H9 (cell line): Measurements from ENCODE around the gene FLT3. TPM values are rescaled to one million over a fixed set of nuclear protein-coding genes. Genes with fewer than 3 reads are reported as not detected.

ENCODE experiments used
- DNase-seq: peaks from one replicate; pipeline ENCODE4 v3.0.0-alpha.2; 2017
- H2AFZ ChIP-seq: one replicate; pipeline ENCODE4 v1.6.1; 2013; ENCODE audit warnings: mild to moderate bottlenecking, low read length, control low read depth, moderate library complexity
- H2AK5ac ChIP-seq: 2 replicates; pipeline ENCODE4 v1.6.1; 2013; ENCODE audit warnings: low read length, control low read depth, mixed read lengths; ENCODE audit not compliant: insufficient read length
- H2BK120ac ChIP-seq: one replicate; pipeline ENCODE4 v1.6.1; 2013; ENCODE audit warnings: low read depth, mild to moderate bottlenecking, low read length, control low read depth, inconsistent platforms; ENCODE audit not compliant: poor library complexity, severe bottlenecking
- H2BK12ac ChIP-seq: 2 replicates; pipeline ENCODE4 v1.6.1; 2013; ENCODE audit warnings: low read length, control low read depth, mixed read lengths, low read depth; ENCODE audit not compliant: insufficient read length
- H2BK15ac ChIP-seq: 2 replicates; pipeline ENCODE4 v1.6.1; 2013; ENCODE audit warnings: low read depth, low read length, control low read depth
- H2BK20ac ChIP-seq: one replicate; pipeline ENCODE4 v1.6.1; 2013; ENCODE audit warnings: low read depth, mild to moderate bottlenecking, low read length, control low read depth, inconsistent platforms; ENCODE audit not compliant: poor library complexity, severe bottlenecking
- H2BK5ac ChIP-seq: 2 replicates; pipeline ENCODE4 v1.6.1; 2013; ENCODE audit warnings: low read length, control low read depth, mixed read lengths; ENCODE audit not compliant: insufficient read length
- H3K14ac ChIP-seq: 2 replicates; pipeline ENCODE4 v1.6.1; 2013; ENCODE audit warnings: low read length, control low read depth; ENCODE audit not compliant: insufficient read depth
- H3K18ac ChIP-seq: 2 replicates; pipeline ENCODE4 v1.6.1; 2013; ENCODE audit warnings: low read depth, mild to moderate bottlenecking, mixed read lengths, low read length, control low read depth; ENCODE audit not compliant: insufficient read length
- H3K23ac ChIP-seq: 2 replicates; pipeline ENCODE4 v1.6.1; 2013; ENCODE audit warnings: low read length, control low read depth, mixed read lengths, low read depth; ENCODE audit not compliant: insufficient read length
- H3K23me2 ChIP-seq: 2 replicates; pipeline ENCODE4 v1.6.1; 2013; ENCODE audit warnings: low read depth, mild to moderate bottlenecking, mixed read lengths, low read length, control low read depth; ENCODE audit not compliant: insufficient read length, poor library complexity, severe bottlenecking
- H3K27ac ChIP-seq: 2 replicates; pipeline ENCODE4 v1.5.1; 2013; ENCODE audit warnings: low read length, control low read depth, mixed read lengths, low read depth; ENCODE audit not compliant: insufficient read length
- H3K27me3 ChIP-seq: 2 replicates; pipeline ENCODE4 v1.6.1; 2013; ENCODE audit warnings: low read length, control low read depth, inconsistent platforms; ENCODE audit not compliant: insufficient read depth
- H3K4ac ChIP-seq: 2 replicates; pipeline ENCODE4 v1.6.1; 2013; ENCODE audit warnings: low read depth, mild to moderate bottlenecking, control low read depth, inconsistent platforms, low read length, moderate library complexity
- H3K4me1 ChIP-seq: 2 replicates; pipeline ENCODE4 v1.6.1; 2013; ENCODE audit warnings: low read length, control low read depth, inconsistent platforms; ENCODE audit not compliant: insufficient read depth
- H3K4me2 ChIP-seq: 2 replicates; pipeline ENCODE4 v1.6.1; 2013; ENCODE audit warnings: low read length, control low read depth, mixed read lengths; ENCODE audit not compliant: insufficient read length, insufficient read depth
- H3K56ac ChIP-seq: 2 replicates; pipeline ENCODE4 v1.6.1; 2013; ENCODE audit warnings: low read depth, mild to moderate bottlenecking, mixed read lengths, low read length, control low read depth; ENCODE audit not compliant: insufficient read length
- H3K79me1 ChIP-seq: 2 replicates; pipeline ENCODE4 v1.6.1; 2013; ENCODE audit warnings: low read depth, mild to moderate bottlenecking, moderate library complexity, low read length, control low read depth, inconsistent platforms; ENCODE audit not compliant: insufficient read depth, poor library complexity, severe bottlenecking
- H3K79me2 ChIP-seq: 2 replicates; pipeline ENCODE4 v1.6.1; 2013; ENCODE audit warnings: low read length, control low read depth, inconsistent platforms; ENCODE audit not compliant: insufficient read depth
- H3K9ac ChIP-seq: 2 replicates; pipeline ENCODE4 v1.6.1; 2013; ENCODE audit warnings: low read length, control low read depth, mixed read lengths; ENCODE audit not compliant: insufficient read length; ENCODE audit errors: extremely low read depth
- H3K9me3 ChIP-seq: one replicate; pipeline ENCODE4 v1.6.1; 2013; ENCODE audit warnings: low read depth, low read length, inconsistent platforms; ENCODE audit not compliant: control insufficient read depth
- H3T11ph ChIP-seq: one replicate; pipeline ENCODE4 v1.6.1; 2013; ENCODE audit warnings: mild to moderate bottlenecking, low read length, control low read depth, inconsistent platforms
- H4K20me1 ChIP-seq: one replicate; pipeline ENCODE4 v1.6.1; 2013; ENCODE audit not compliant: control insufficient read depth, insufficient read length, insufficient read depth
- H4K5ac ChIP-seq: 2 replicates; pipeline ENCODE4 v1.6.1; 2013; ENCODE audit warnings: low read depth, mild to moderate bottlenecking, mixed read lengths, low read length, control low read depth; ENCODE audit not compliant: insufficient read length
- H4K8ac ChIP-seq: replicated peaks from 2 replicates; pipeline ENCODE4 v1.6.1; 2013; ENCODE audit warnings: low read length, control low read depth, mixed read lengths, low read depth; ENCODE audit not compliant: insufficient read length
- H4K91ac ChIP-seq: 2 replicates; pipeline ENCODE4 v1.6.1; 2013; ENCODE audit warnings: low read depth, mild to moderate bottlenecking, moderate library complexity, mixed read lengths, low read length, control low read depth; ENCODE audit not compliant: insufficient read length
- H3K27ac Mint-ChIP-seq, 3 experiments: 2 replicates in 2 of 3; 3 replicates in 1 of 3; pipeline ENCODE4 v1.8.0; 2020 to 2021; ENCODE audit warnings: mixed read lengths in 3 of 3, mild to moderate bottlenecking in 1 of 3, moderate library complexity in 1 of 3
- H3K27me3 Mint-ChIP-seq: 2 replicates; pipeline ENCODE4 v1.8.0; 2021; ENCODE audit warnings: low read depth, mild to moderate bottlenecking, moderate library complexity, mixed read lengths
- H3K36me3 Mint-ChIP-seq, 3 experiments: 2 replicates in 2 of 3; 3 replicates in 1 of 3; pipeline ENCODE4 v1.8.0; 2020 to 2021; ENCODE audit warnings: low read depth in 3 of 3, mixed read lengths in 3 of 3; ENCODE audit not compliant: insufficient read depth in 1 of 3
- H3K4me1 Mint-ChIP-seq, 2 experiments: 2 replicates each; pipeline ENCODE4 v1.8.0; 2020; ENCODE audit warnings: mixed read lengths in 2 of 2
- H3K4me3 Mint-ChIP-seq, 2 experiments: 2 replicates in 1 of 2; 3 replicates in 1 of 2; pipeline ENCODE4 v1.8.0; 2020 to 2021; ENCODE audit warnings: mild to moderate bottlenecking in 2 of 2, mixed read lengths in 2 of 2, moderate library complexity in 1 of 2
- H3K9me3 Mint-ChIP-seq, 2 experiments: 2 replicates in 1 of 2; 3 replicates in 1 of 2; pipeline ENCODE4 v1.8.0; 2020; ENCODE audit warnings: mild to moderate bottlenecking in 2 of 2, mixed read lengths in 2 of 2, moderate library complexity in 1 of 2
- CTCF ChIP-seq: fragments of 200-600 bp; sonication (generic); conservative IDR thresholded peaks from 3 replicates; pipeline ENCODE4 v1.8.0; 2021; ENCODE audit warnings: antibody characterized with exemption, mild to moderate bottlenecking
- WGBS: extraction: QIAGEN DNeasy Blood & Tissue Kit; methylation state at CpG from one replicate; pipeline ENCODE4 v1.1.7; 2013; ENCODE audit warnings: missing lambda C conversion rate, low lambda C conversion rate, mixed read lengths; ENCODE audit not compliant: insufficient read length; ENCODE audit errors: extremely low coverage; 5-methylcytosine and 5-hydroxymethylcytosine counted together
- total RNA-seq: library from RNA; stranded (reverse); gene quantifications from 2 replicates; pipeline ENCODE4 v1.2.1, GENCODE V29; 2021

FLT3 gene
- total RNA-seq, 1 experiment from 2014 or later = 0.44 TPM

- Histone ChIP-seq H4K91ac (no peak overlapping the region), H4K8ac (no peak overlapping the region), H3K79me2 (no peaks in the 10 kb centered on the region; the same call in 1 of the 2 replicates), H4K5ac (no peak overlapping the region), H3T11ph (no peak overlapping the region), H2BK120ac (no peak overlapping the region), H4K20me1 (no peaks in the 10 kb centered on the region), H3K56ac (no peak overlapping the region), H3K27ac (no peak overlapping the region), H3K4me1 (no peaks in the 10 kb centered on the region), H3K4ac (no peak overlapping the region), H2BK12ac (no peak overlapping the region), H3K4me2 (no peak overlapping the region), H3K14ac (no peak overlapping the region), H2BK5ac (no peak overlapping the region), H3K23me2 (no peaks in the 10 kb centered on the region), H3K23ac (no peak overlapping the region), H2BK20ac (no peak overlapping the region), H3K18ac (no peak overlapping the region), H2BK15ac (no peak overlapping the region), H2AK5ac (no peak overlapping the region), H3K27me3 (no peaks in the 10 kb centered on the region), H3K79me1 (no peaks in the 10 kb centered on the region), H3K9me3 (no peaks in the 10 kb centered on the region), H2AFZ (no peak overlapping the region), H3K9ac (no peak overlapping the region)
- no peak for DNase-seq
- Mint-ChIP-seq H3K36me3 (peaks cover 0 to 5% (median 4%) of the 10 kb centered on the region in 3 experiments; a peak in 4 of 7 replicates), H3K27ac (no peak overlapping the region), H3K4me3 (no peak overlapping the region), H3K9me3 (peaks cover 4 to 6% of the 10 kb centered on the region in 2 experiments), H3K27me3 (peaks cover 6% of the 10 kb centered on the region), H3K4me1 (peaks cover 7 to 19% of the 10 kb centered on the region in 2 experiments; a peak in 3 of 4 replicates)
- WGBS = no CpG with 5 or more reads among the region's 4 CpGs
- TF ChIP-seq CTCF = no peak
Measured at GRCh38 chr13:28041031-28041461, 59.3 kb downstream of the FLT3 start.
